Loucy (cell line): ENCODE results near the gene COL12A1.

Experiments used
- H2AFZ ChIP-seq: fragments of 200-600 bp; sonication (generic); 2 replicates; pipeline ENCODE4 v1.6.0; 2016; ENCODE audit warnings: antibody characterized with exemption, mild to moderate bottlenecking, low read length, moderate library complexity
- H3F3A ChIP-seq: fragments of 200-600 bp; 2 replicates; pipeline ENCODE4 v1.6.0; 2016; ENCODE audit warnings: antibody characterized with exemption, low read depth, mild to moderate bottlenecking
- H3K27me3 ChIP-seq: fragments of 200-600 bp; sonication (generic); 2 replicates; pipeline ENCODE4 v1.6.1; 2014; ENCODE audit warnings: low read length, mild to moderate bottlenecking; ENCODE audit not compliant: insufficient read depth, poor library complexity, severe bottlenecking
- H3K36me3 ChIP-seq: fragments of 200-600 bp; sonication (generic); 2 replicates; pipeline ENCODE4 v1.6.1; 2016; ENCODE audit warnings: low read length; ENCODE audit not compliant: insufficient read depth
- H3K4me1 ChIP-seq: fragments of 200-600 bp; sonication (generic); 2 replicates; pipeline ENCODE4 v1.5.1; 2014; ENCODE audit warnings: low read length, mild to moderate bottlenecking; ENCODE audit not compliant: insufficient read depth, poor library complexity, severe bottlenecking
- H3K4me2 ChIP-seq: fragments of 200-600 bp; sonication (generic); 2 replicates; pipeline ENCODE4 v1.6.0; 2014; ENCODE audit warnings: antibody characterized with exemption, low read length, low read depth, mild to moderate bottlenecking; ENCODE audit not compliant: poor library complexity, severe bottlenecking
- H3K4me3 ChIP-seq: fragments of 200-600 bp; sonication (generic); 2 replicates; pipeline ENCODE4 v1.5.1; 2014; ENCODE audit warnings: low read length, mild to moderate bottlenecking, mixed read lengths; ENCODE audit not compliant: poor library complexity, severe bottlenecking
- H3K79me2 ChIP-seq: fragments of 200-600 bp; sonication (generic); 2 replicates; pipeline ENCODE4 v1.6.1; 2014; ENCODE audit warnings: low read length; ENCODE audit not compliant: insufficient read depth
- H3K9ac ChIP-seq: fragments of 200-600 bp; sonication (generic); 2 replicates; pipeline ENCODE4 v1.6.0; 2014; ENCODE audit warnings: mild to moderate bottlenecking, low read depth, low read length, moderate library complexity; ENCODE audit not compliant: poor library complexity, severe bottlenecking
- H3K9me2 ChIP-seq: fragments of 200-600 bp; sonication (generic); replicated peaks from 2 replicates; pipeline ENCODE4 v1.6.1; 2016; ENCODE audit warnings: low read depth, low read length, mixed read lengths
- H3K9me3 ChIP-seq: fragments of 200-600 bp; sonication (generic); 2 replicates; pipeline ENCODE4 v1.6.1; 2014; ENCODE audit warnings: mild to moderate bottlenecking, antibody characterized with exemption, low read length, low read depth; ENCODE audit not compliant: insufficient read depth
- H4K20me1 ChIP-seq: fragments of 200-600 bp; sonication (generic); 2 replicates; pipeline ENCODE4 v1.6.0; 2014; ENCODE audit warnings: antibody characterized with exemption, low read length, mild to moderate bottlenecking; ENCODE audit not compliant: insufficient read depth, poor library complexity, severe bottlenecking
- CTCF ChIP-seq: fragments of 200-600 bp; sonication (generic); conservative IDR thresholded peaks from 2 replicates; pipeline ENCODE4 v1.5.1; 2014; ENCODE audit warnings: mild to moderate bottlenecking, antibody characterized with exemption, low read length
- EZH2phosphoT487 ChIP-seq: fragments of 200-600 bp; IDR thresholded peaks from 2 replicates; pipeline ENCODE4 v1.6.1; 2018; ENCODE audit warnings: antibody characterized with exemption, mild to moderate bottlenecking, moderate library complexity, borderline replicate concordance

The COL12A1 gene

GRCh38 chr6:75081047-75081446, 124.8 kb downstream of the COL12A1 start:
- TF ChIP-seq CTCF (no peak), EZH2phosphoT487 (no peak)
- Histone ChIP-seq H3K9me3 (no peaks in the 10 kb centered on the region; the same call in 1 of the 2 replicates), H4K20me1 (no peaks in the 10 kb centered on the region), H3K36me3 (no peaks in the 10 kb centered on the region), H3K4me3 (no peak overlapping the region), H3F3A (no peaks in the 10 kb centered on the region), H3K4me1 (no peaks in the 10 kb centered on the region), H3K79me2 (no peaks in the 10 kb centered on the region), H2AFZ (no peak overlapping the region), H3K9ac (no peak overlapping the region), H3K4me2 (no peak overlapping the region), H3K9me2 (no peaks in the 10 kb centered on the region), H3K27me3 (no peaks in the 10 kb centered on the region)

DNA sequence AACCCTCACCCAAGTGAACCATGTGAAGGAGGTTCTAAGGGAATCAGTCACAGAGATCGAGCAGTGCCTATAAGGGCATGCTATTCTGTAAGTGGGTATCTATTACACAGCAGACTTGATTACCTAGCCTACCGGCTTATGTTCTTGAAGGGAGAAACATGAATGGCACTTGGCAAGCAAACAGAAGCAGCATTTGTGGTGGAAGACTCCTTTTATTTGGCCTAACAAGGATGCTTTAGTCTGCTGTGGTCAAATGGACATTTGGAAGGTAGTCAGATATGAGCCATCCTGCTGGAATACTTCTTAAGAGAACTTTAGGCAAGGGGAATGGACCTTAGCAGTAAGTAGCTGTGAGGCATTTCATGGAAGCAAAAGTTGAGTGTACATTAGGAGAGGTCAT, 126.3 kb downstream of the COL12A1 start:
- TF ChIP-seq EZH2phosphoT487, result no peak
- TF ChIP-seq CTCF, result no peak
- H4K20me1 ChIP-seq, result no peaks in the 10 kb centered on the region

DNA sequence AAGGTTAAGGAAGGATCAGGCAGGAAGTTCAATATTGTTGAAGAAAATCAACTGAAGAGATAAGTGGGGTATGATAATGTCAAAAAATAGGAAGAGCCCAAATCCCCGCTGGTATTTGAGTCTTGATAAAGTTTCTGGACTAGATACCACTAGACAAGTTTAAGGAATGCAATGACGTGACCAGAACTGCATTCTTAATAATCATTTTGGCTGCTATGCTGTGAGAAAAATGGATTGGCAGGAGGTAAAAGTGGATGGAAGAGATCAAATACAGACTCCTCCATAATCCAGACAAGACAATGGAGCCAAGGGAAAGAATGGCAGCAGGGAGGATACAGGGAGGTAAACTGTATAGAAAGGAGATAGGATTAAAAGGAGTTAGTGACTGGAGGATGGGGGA, 128.2 kb downstream of the COL12A1 start:
- TF ChIP-seq EZH2phosphoT487, result no peak
- TF ChIP-seq CTCF, result no peak
- Histone ChIP-seq H3K36me3 (no peaks in the 10 kb centered on the region), H4K20me1 (no peaks in the 10 kb centered on the region), H3K9ac (no peak overlapping the region), H3K79me2 (no peaks in the 10 kb centered on the region), H3K4me1 (no peaks in the 10 kb centered on the region), H3K27me3 (no peaks in the 10 kb centered on the region), H3K9me3 (no peaks in the 10 kb centered on the region; the same call in 1 of the 2 replicates), H3K9me2 (no peaks in the 10 kb centered on the region), H3F3A (no peaks in the 10 kb centered on the region), H2AFZ (no peak overlapping the region), H3K4me3 (no peak overlapping the region), H3K4me2 (no peak overlapping the region)

More for the DNA sequence above, 126.3 kb downstream of the COL12A1 start:
- Histone ChIP-seq H3K4me1 (no peaks in the 10 kb centered on the region), H2AFZ (no peak overlapping the region), H3F3A (no peaks in the 10 kb centered on the region), H3K79me2 (no peaks in the 10 kb centered on the region), H3K36me3 (no peaks in the 10 kb centered on the region), H3K9ac (no peak overlapping the region), H3K27me3 (no peaks in the 10 kb centered on the region), H3K9me2 (no peaks in the 10 kb centered on the region), H3K4me2 (no peak overlapping the region), H3K9me3 (no peaks in the 10 kb centered on the region; the same call in 1 of the 2 replicates), H3K4me3 (no peak overlapping the region)
